Karpas-422 (cell line): ENCODE results near the gene PNCK. TPM values are rescaled to one million over a fixed set of nuclear protein-coding genes. Genes with fewer than 3 reads are reported as not detected.

Source experiments
- DNase-seq: peaks from one replicate; pipeline ENCODE4 v3.0.0-alpha.2; 2015
- H2AFZ ChIP-seq: fragments of 200-600 bp; sonication (generic); 2 replicates; pipeline ENCODE4 v1.6.1; 2014; ENCODE audit warnings: antibody characterized with exemption, low read length, mixed read lengths
- H3K27ac ChIP-seq: fragments of 200-600 bp; sonication (generic); 2 replicates; pipeline ENCODE4 v1.5.1; 2014; ENCODE audit warnings: mild to moderate bottlenecking, low read length, moderate library complexity
- H3K27me3 ChIP-seq: fragments of 200-600 bp; sonication (generic); 2 replicates; pipeline ENCODE4 v1.6.1; 2014; ENCODE audit warnings: low read length, mixed read lengths
- H3K36me3 ChIP-seq: fragments of 200-600 bp; sonication (generic); 2 replicates; pipeline ENCODE4 v1.6.1; 2014; ENCODE audit warnings: low read length, mixed read lengths; ENCODE audit not compliant: insufficient read depth
- H3K4me1 ChIP-seq: fragments of 200-600 bp; sonication (generic); 2 replicates; pipeline ENCODE4 v1.6.1; 2014; ENCODE audit warnings: mild to moderate bottlenecking, low read length, mixed read lengths
- H3K4me2 ChIP-seq: fragments of 200-600 bp; sonication (generic); 2 replicates; pipeline ENCODE4 v1.6.1; 2014; ENCODE audit warnings: low read length, low read depth, mild to moderate bottlenecking; ENCODE audit not compliant: poor library complexity, severe bottlenecking
- H3K4me3 ChIP-seq: fragments of 200-600 bp; sonication (generic); 2 replicates; pipeline ENCODE4 v1.5.1; 2014; ENCODE audit warnings: mild to moderate bottlenecking, antibody characterized with exemption, low read length, mixed read lengths
- H3K79me2 ChIP-seq: fragments of 200-600 bp; sonication (generic); 2 replicates; pipeline ENCODE4 v1.6.1; 2014; ENCODE audit warnings: mild to moderate bottlenecking, low read length, mixed read lengths
- H3K9ac ChIP-seq: fragments of 200-600 bp; sonication (generic); 2 replicates; pipeline ENCODE4 v1.6.0; 2014; ENCODE audit warnings: low read length
- H3K9me2 ChIP-seq: fragments of 200-600 bp; sonication (generic), shearing (Covaris generic); replicated peaks from 2 replicates; pipeline ENCODE4 v1.6.0; 2014; ENCODE audit warnings: mild to moderate bottlenecking, low read length, moderate library complexity; ENCODE audit not compliant: insufficient read depth
- H3K9me3 ChIP-seq: fragments of 300-700, 200-600 bp; sonication (generic); 2 replicates; pipeline ENCODE4 v1.6.1; 2014; ENCODE audit warnings: low read length, mixed read lengths
- H4K20me1 ChIP-seq: fragments of 200-600 bp; sonication (generic); 2 replicates; pipeline ENCODE4 v1.6.1; 2014; ENCODE audit warnings: mild to moderate bottlenecking, antibody characterized with exemption, low read length, low read depth; ENCODE audit not compliant: insufficient read depth
- total RNA-seq: library from RNA; depleted of rRNA; stranded (reverse); fragments of >200 nt; shearing (Covaris generic); gene quantifications from 2 replicates; pipeline ENCODE4 v1.2.3, GENCODE V29; 2014; ENCODE audit warnings: low replicate concordance

PNCK gene
- total RNA-seq, 1 experiment from 2014 or later, result not detected

GRCh38 chrX:153689654-153690465, 16.2 kb upstream of the PNCK start:
- H3K4me3 ChIP-seq, result no peak overlapping the region
- no peak overlapping the region for H3K27ac ChIP-seq
- H3K4me2 ChIP-seq, result no peak overlapping the region
- H3K4me1 ChIP-seq, result peaks cover 8% of the 10 kb centered on the region
- no peaks in the 10 kb centered on the region for H3K79me2 ChIP-seq
- no peaks in the 10 kb centered on the region for H4K20me1 ChIP-seq
- H3K9ac ChIP-seq, result no peak overlapping the region
- no peak for DNase-seq
- H3K36me3 ChIP-seq, result no peaks in the 10 kb centered on the region
- H2AFZ ChIP-seq, result no peak overlapping the region
- no peaks in the 10 kb centered on the region for H3K9me3 ChIP-seq
- no peaks in the 10 kb centered on the region for H3K9me2 ChIP-seq
- H3K27me3 ChIP-seq, result no peaks in the 10 kb centered on the region

- H3K9me3 ChIP-seq, result no peaks in the 10 kb centered on the region
- no peak overlapping the region for H2AFZ ChIP-seq
- no peak for DNase-seq
- no peaks in the 10 kb centered on the region for H3K27me3 ChIP-seq
- no peak overlapping the region for H3K4me2 ChIP-seq
- no peak overlapping the region for H3K4me3 ChIP-seq
- H3K36me3 ChIP-seq, result no peaks in the 10 kb centered on the region
- H3K4me1 ChIP-seq, result peaks cover 8% of the 10 kb centered on the region
- no peaks in the 10 kb centered on the region for H3K9me2 ChIP-seq
- H3K79me2 ChIP-seq, result no peaks in the 10 kb centered on the region
- H4K20me1 ChIP-seq, result no peaks in the 10 kb centered on the region
- no peak overlapping the region for H3K27ac ChIP-seq
- H3K9ac ChIP-seq, result no peak overlapping the region
Measured at GRCh38 chrX:153688911-153689590, 15.4 kb upstream of the PNCK start.

GRCh38 chrX:153688506-153688905, 14.9 kb upstream of the PNCK start:
- H4K20me1 ChIP-seq, result no peaks in the 10 kb centered on the region
- H3K27ac ChIP-seq, result no peak overlapping the region
- peaks cover 8% of the 10 kb centered on the region for H3K4me1 ChIP-seq
- no peaks in the 10 kb centered on the region; the same call in 1 of the 2 replicates for H3K9me3 ChIP-seq
- H2AFZ ChIP-seq, result no peak overlapping the region
- H3K27me3 ChIP-seq, result no peaks in the 10 kb centered on the region
- no peak for DNase-seq
- H3K9me2 ChIP-seq, result no peaks in the 10 kb centered on the region
- no peaks in the 10 kb centered on the region for H3K79me2 ChIP-seq
- no peaks in the 10 kb centered on the region for H3K36me3 ChIP-seq
- H3K4me2 ChIP-seq, result no peak overlapping the region
- H3K9ac ChIP-seq, result no peak overlapping the region
- no peak overlapping the region for H3K4me3 ChIP-seq

GRCh38 chrX:153688071-153688470, 14.5 kb upstream of the PNCK start:
- no peaks in the 10 kb centered on the region for H3K9me2 ChIP-seq
- H3K4me3 ChIP-seq, result no peak overlapping the region
- H3K4me2 ChIP-seq, result no peak overlapping the region
- H4K20me1 ChIP-seq, result no peaks in the 10 kb centered on the region
- no peaks in the 10 kb centered on the region for H3K27me3 ChIP-seq
- no peaks in the 10 kb centered on the region for H3K79me2 ChIP-seq
- H3K4me1 ChIP-seq, result peaks cover 8% of the 10 kb centered on the region
- DNase-seq, result no peak
- no peak overlapping the region for H2AFZ ChIP-seq
- H3K9me3 ChIP-seq, result no peaks in the 10 kb centered on the region; the same call in 1 of the 2 replicates
- H3K36me3 ChIP-seq, result no peaks in the 10 kb centered on the region
- H3K9ac ChIP-seq, result no peak overlapping the region
- H3K27ac ChIP-seq, result no peak overlapping the region

GRCh38 chrX:153687121-153688039, 13.8 kb upstream of the PNCK start, which contains the start of gene SLC6A8:
SLC6A8 (plus strand) TSS chrX:153687926; CDS start chrX:153688575, 649 bp downstream.
- H3K4me2 ChIP-seq, result no peak within 1 kb of the TSS
- H3K4me3 ChIP-seq, result no peak within 1 kb of the TSS
- no peak within 1 kb of the TSS for H3K27ac ChIP-seq
- DNase-seq, result no peak
- no peak within 1 kb of the TSS for H3K9ac ChIP-seq
- no peaks in the 10 kb centered on the region for H3K9me2 ChIP-seq
- peaks cover 4% of the 10 kb centered on the region for H3K4me1 ChIP-seq
- no peaks in the 10 kb centered on the region for H4K20me1 ChIP-seq
- H2AFZ ChIP-seq, result no peak within 1 kb of the TSS
- no peaks in the 10 kb centered on the region for H3K36me3 ChIP-seq
- no peaks in the 10 kb centered on the region; the same call in 1 of the 2 replicates for H3K9me3 ChIP-seq
- H3K79me2 ChIP-seq, result no peaks in the 10 kb centered on the region
- H3K27me3 ChIP-seq, result no peaks in the 10 kb centered on the region

GRCh38 chrX:153686711-153687110, 13.1 kb upstream of the PNCK start:
- Histone ChIP-seq H3K9ac (no peak overlapping the region), H2AFZ (no peak overlapping the region), H3K4me3 (no peak overlapping the region), H3K4me2 (no peak overlapping the region), H3K27me3 (no peaks in the 10 kb centered on the region), H3K9me2 (no peaks in the 10 kb centered on the region), H3K27ac (no peak overlapping the region), H3K9me3 (no peaks in the 10 kb centered on the region; the same call in 1 of the 2 replicates), H4K20me1 (no peaks in the 10 kb centered on the region), H3K36me3 (no peaks in the 10 kb centered on the region), H3K4me1 (no peaks in the 10 kb centered on the region), H3K79me2 (no peaks in the 10 kb centered on the region)
- DNase-seq, result no peak

GRCh38 chrX:153685751-153686696, 12.4 kb upstream of the PNCK start:
- no peaks in the 10 kb centered on the region for H4K20me1 ChIP-seq
- no peak overlapping the region for H3K9ac ChIP-seq
- no peak for DNase-seq
- no peaks in the 10 kb centered on the region for H3K79me2 ChIP-seq
- no peaks in the 10 kb centered on the region for H3K9me2 ChIP-seq
- no peaks in the 10 kb centered on the region; the same call in 1 of the 2 replicates for H3K9me3 ChIP-seq
- no peaks in the 10 kb centered on the region for H3K36me3 ChIP-seq
- H3K4me2 ChIP-seq, result no peak overlapping the region
- H3K4me3 ChIP-seq, result no peak overlapping the region
- no peaks in the 10 kb centered on the region for H3K27me3 ChIP-seq
- H3K27ac ChIP-seq, result no peak overlapping the region
- H2AFZ ChIP-seq, result no peak overlapping the region
- H3K4me1 ChIP-seq, result no peaks in the 10 kb centered on the region
